Right lobe of liver (tissue), 6 donors: ENCODE measurements around the gene BIK. TPM values are rescaled to one million over a fixed set of nuclear protein-coding genes. Genes with fewer than 3 reads are reported as not detected.

Source experiments
- ATAC-seq, 4 donors: fragments of 200-7000 bp; cut with Tn5 transposase; one replicate each; pipeline ENCODE4 v1.9.1; 2020; ENCODE audit warnings: mild to moderate bottlenecking in 4 of 4, moderate library complexity in 4 of 4
- DNase-seq, 3 donors: peaks; one replicate each; pipeline ENCODE4 v3.0.0-alpha.2; 2020
- H3K27ac ChIP-seq, 3 donors: fragments of 200-600 bp; one replicate each; pipeline ENCODE4 v1.8.0; 2022
- H3K27me3 ChIP-seq, 2 donors: fragments of 200-600 bp; one replicate each; pipeline ENCODE4 v1.8.0; 2022
- H3K36me3 ChIP-seq, 4 donors: fragments of 200-600 bp; sonication (generic) in 1 of 4; one replicate each; pipeline versions ENCODE4 v1.5.1 to v1.8.0; 2017 to 2022; ENCODE audit warnings: control low read depth in 1 of 4
- H3K4me1 ChIP-seq, 4 donors: fragments of 200-600 bp; sonication (generic) in 1 of 4; one replicate each; pipeline versions ENCODE4 v1.5.1 to v1.8.0; 2017 to 2022; ENCODE audit warnings: control low read depth in 1 of 4
- H3K4me3 ChIP-seq, 3 donors: fragments of 200-600 bp; one replicate each; pipeline ENCODE4 v1.8.0; 2022
- H3K9me3 ChIP-seq, 4 donors: fragments of 200-600 bp; sonication (generic) in 1 of 4; one replicate each; pipeline versions ENCODE4 v1.5.1 to v1.8.0; 2017 to 2022; ENCODE audit warnings: control low read depth in 1 of 4
- POLR2A ChIP-seq: fragments of 450-650 bp; IDR thresholded peaks from one replicate; pipeline ENCODE4 v1.6.1; 2017; ENCODE audit warnings: antibody characterized with exemption, mild to moderate bottlenecking
- WGBS: methylation state at CpG from one replicate; pipeline ENCODE4 v1.1.6; 2018; ENCODE audit warnings: low coverage, low lambda C conversion rate; ENCODE audit not compliant: insufficient coverage; ENCODE audit errors: missing lambda C conversion rate; 5-methylcytosine and 5-hydroxymethylcytosine counted together
- intact Hi-C, 2 donors: fragments of 100-400 bp; cut with DNase I; formaldehyde crosslinking; loops; one replicate each; pipeline versions ENCODE4 v1.11.2 to v1.14.1; 2022
- total RNA-seq, 6 experiments: library from RNA; depleted of rRNA in 2 of 6; stranded (reverse); fragments of >200 nt in 2 of 6; fragmentation: NEBNext Ultra II Directional in 3 of 6; extraction: Animal tissue kit (Norgen Biotek cat#: 25700) in 3 of 6; gene quantifications; one replicate each; pipeline versions ENCODE4 v1.1.0 to v1.2.4, GENCODE V29; 2016 to 2023
- TF ChIP-seq, protein P1 (sequence below), 4 donors: fragments of 200-600 bp in 3 of 4; fragments of 450-650 bp in 1 of 4; IDR thresholded peaks; one replicate each; pipeline versions ENCODE4 v1.5.1 to v1.8.0; 2016 to 2022; ENCODE audit warnings: antibody characterized with exemption in 4 of 4, mild to moderate bottlenecking in 2 of 4
- donor health status: DM: no; HTN: yes; CAD: no.
- donor health status: DM: no; HTN: no; CAD: no.
- donor health status: DM: no; HTN: no; CAD: no.
- donor health status: DM: no; HTN: yes; CAD: no.
- donor health status: DM: no; HTN: yes; CAD: no.

BIK gene
- total RNA-seq, 6 experiments from 2014 or later = 0.22 to 0.42 (median 0.31) TPM; not detected in 1

DNA sequence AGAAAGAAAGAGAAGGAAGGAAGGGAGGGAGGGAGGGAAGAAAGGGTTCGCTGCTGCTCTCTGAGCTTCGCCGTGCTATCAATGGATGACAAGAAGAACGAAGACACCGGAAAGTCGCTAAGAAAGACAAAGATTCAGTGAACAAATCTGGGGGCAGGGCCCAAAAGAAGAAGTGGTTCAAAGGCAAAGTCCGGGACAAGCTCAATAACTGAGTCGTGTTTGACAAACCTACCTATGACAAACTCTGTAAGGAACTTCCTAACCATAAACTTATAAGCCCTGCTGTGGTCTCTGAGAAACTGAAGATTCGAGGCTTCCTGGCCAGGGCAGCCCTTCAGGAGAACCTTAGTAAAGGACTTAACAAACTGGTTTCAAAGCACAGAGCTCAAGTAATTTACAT, 18.5 kb upstream of the BIK start:
- H3K4me1 ChIP-seq = peaks cover 0 to 11% (median 0%) of the 10 kb centered on the region in 4 donors
- WGBS = 32% methylated on average over 9 of the region's 9 CpGs
- no peak overlapping the region for H3K27ac ChIP-seq
- DNase-seq (no peak), ATAC-seq (no peak)
- no peaks in the 10 kb centered on the region for H3K27me3 ChIP-seq
- intact Hi-C loops = no loop called here
- TF ChIP-seq POLR2A = no peak
- TF ChIP-seq, protein P1, sequence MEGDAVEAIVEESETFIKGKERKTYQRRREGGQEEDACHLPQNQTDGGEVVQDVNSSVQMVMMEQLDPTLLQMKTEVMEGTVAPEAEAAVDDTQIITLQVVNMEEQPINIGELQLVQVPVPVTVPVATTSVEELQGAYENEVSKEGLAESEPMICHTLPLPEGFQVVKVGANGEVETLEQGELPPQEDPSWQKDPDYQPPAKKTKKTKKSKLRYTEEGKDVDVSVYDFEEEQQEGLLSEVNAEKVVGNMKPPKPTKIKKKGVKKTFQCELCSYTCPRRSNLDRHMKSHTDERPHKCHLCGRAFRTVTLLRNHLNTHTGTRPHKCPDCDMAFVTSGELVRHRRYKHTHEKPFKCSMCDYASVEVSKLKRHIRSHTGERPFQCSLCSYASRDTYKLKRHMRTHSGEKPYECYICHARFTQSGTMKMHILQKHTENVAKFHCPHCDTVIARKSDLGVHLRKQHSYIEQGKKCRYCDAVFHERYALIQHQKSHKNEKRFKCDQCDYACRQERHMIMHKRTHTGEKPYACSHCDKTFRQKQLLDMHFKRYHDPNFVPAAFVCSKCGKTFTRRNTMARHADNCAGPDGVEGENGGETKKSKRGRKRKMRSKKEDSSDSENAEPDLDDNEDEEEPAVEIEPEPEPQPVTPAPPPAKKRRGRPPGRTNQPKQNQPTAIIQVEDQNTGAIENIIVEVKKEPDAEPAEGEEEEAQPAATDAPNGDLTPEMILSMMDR (IDR thresholded peaks at IDR 0.05) = no peak
- H3K36me3 ChIP-seq = no peaks in the 10 kb centered on the region
- no peak overlapping the region for H3K4me3 ChIP-seq
- H3K9me3 ChIP-seq = no peaks in the 10 kb centered on the region

DNA sequence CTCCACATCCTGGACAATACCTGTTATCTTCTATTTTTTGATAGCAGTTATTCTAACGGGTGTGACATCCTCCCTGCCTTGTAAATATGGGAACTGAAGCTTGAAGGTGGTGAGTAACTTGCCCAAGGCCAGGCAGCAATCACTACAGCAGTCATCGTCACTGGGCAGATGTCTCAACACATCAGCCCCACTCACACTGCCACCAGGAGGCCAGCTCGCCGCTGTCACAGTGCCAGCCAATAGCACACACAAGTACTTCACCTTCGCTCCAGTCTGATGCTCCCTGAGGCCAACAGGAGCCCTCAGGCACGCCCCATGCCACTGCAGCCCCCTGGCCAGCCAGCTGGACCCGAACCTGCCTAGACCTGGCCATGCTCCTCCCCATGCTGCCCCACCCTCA, 16.5 kb upstream of the BIK start:
- DNase-seq (peak; percentile 47 to 64 (median 54)), ATAC-seq (peak in 2 of 4 donors; percentile 6 to 26)
- Histone ChIP-seq H3K36me3 (no peaks in the 10 kb centered on the region), H3K4me3 (no peak overlapping the region), H3K27me3 (no peaks in the 10 kb centered on the region), H3K4me1 (peaks cover 0 to 7% (median 0%) of the 10 kb centered on the region in 4 donors), H3K9me3 (no peaks in the 10 kb centered on the region), H3K27ac (no peak overlapping the region)
- no peak for TF ChIP-seq POLR2A
- TF ChIP-seq, protein P1 (IDR thresholded peaks at IDR 0.05) = peak in 1 of 4 donors; percentile 9
- intact Hi-C loops = no loop called here
- 26% methylated on average over 2 of the region's 7 CpGs for WGBS

- DNase-seq (no peak), ATAC-seq (no peak)
- 80% methylated on average over 1 of the region's 4 CpGs for WGBS
- intact Hi-C loops = no loop called here
- peaks cover 0 to 5% (median 0%) of the 10 kb centered on the region in 4 donors for H3K4me1 ChIP-seq
- H3K36me3 ChIP-seq = no peaks in the 10 kb centered on the region
- H3K27ac ChIP-seq = no peak overlapping the region
- H3K27me3 ChIP-seq = no peaks in the 10 kb centered on the region
- TF ChIP-seq, protein P1 (IDR thresholded peaks at IDR 0.05) = no peak
- TF ChIP-seq POLR2A = no peak
- H3K9me3 ChIP-seq = no peaks in the 10 kb centered on the region
- H3K4me3 ChIP-seq = no peak overlapping the region
Observed at GRCh38 chr22:43094551-43094950, 16.0 kb upstream of the BIK start.

DNA sequence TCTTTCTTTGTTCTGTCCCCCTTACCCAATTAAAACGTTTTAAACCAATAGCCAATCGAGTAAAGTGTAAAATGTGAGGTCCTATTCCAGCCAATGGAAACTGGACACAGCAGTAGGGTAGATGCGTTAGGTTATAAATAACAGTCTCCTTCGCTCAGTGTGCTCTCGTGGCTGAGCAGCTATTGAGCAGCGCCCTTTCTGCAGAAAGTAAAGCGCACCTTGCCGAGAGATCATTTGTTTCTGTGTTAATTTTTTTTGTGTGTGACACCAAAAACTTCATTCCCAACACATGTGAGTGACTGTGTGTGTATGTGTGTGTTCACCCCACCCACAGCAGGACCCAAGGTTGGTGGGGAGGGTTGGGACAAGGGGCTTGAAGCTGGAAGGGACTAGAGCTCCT, 14.1 kb upstream of the BIK start:
- H3K27me3 ChIP-seq = no peaks in the 10 kb centered on the region
- 80% methylated on average over 8 of the region's 8 CpGs for WGBS
- intact Hi-C loops = no loop called here

More for the DNA sequence above, 14.1 kb upstream of the BIK start:
- H3K36me3 ChIP-seq = no peaks in the 10 kb centered on the region
- no peak overlapping the region for H3K27ac ChIP-seq
- no peaks in the 10 kb centered on the region for H3K9me3 ChIP-seq
- DNase-seq = no peak
- no peak for TF ChIP-seq POLR2A
- TF ChIP-seq, protein P1 (IDR thresholded peaks at IDR 0.05) = no peak
- H3K4me1 ChIP-seq = no peaks in the 10 kb centered on the region
- no peak overlapping the region for H3K4me3 ChIP-seq
- no peak for ATAC-seq
